DND-41 (cell line): Measurements from ENCODE around the gene MAP3K2.

Source experiments
- CTCF ChIP-seq: IDR thresholded peaks from 2 replicates; pipeline ENCODE4 v1.5.1; 2012; ENCODE audit warnings: borderline replicate concordance, low read length, moderate library complexity, mild to moderate bottlenecking; ENCODE audit not compliant: poor library complexity, severe bottlenecking; ENCODE audit errors: extremely low read depth
- EZH2 ChIP-seq: IDR thresholded peaks from 3 replicates; pipeline ENCODE4 v1.6.1; 2012; ENCODE audit warnings: borderline replicate concordance, low read depth, mild to moderate bottlenecking, moderate library complexity, low read length, inconsistent platforms; ENCODE audit not compliant: severe bottlenecking

GRCh38 chr2:127321303-127321702 lies 66.5 kb downstream of the MAP3K2 start:
- no peak for TF ChIP-seq EZH2
- no peak for TF ChIP-seq CTCF
